Neutrophil (primary cell): ENCODE measurements around the gene PDE7B.

Experiments used
- H3K27ac ChIP-seq: fragments of 200-600 bp; sonication (generic); 2 replicates; pipeline ENCODE4 v1.5.1; 2016; ENCODE audit warnings: mild to moderate bottlenecking, moderate library complexity
- H3K27me3 ChIP-seq: fragments of 200-600 bp; sonication (generic); 2 replicates; pipeline ENCODE4 v1.6.0; 2016; ENCODE audit warnings: mild to moderate bottlenecking
- H3K36me3 ChIP-seq: fragments of 200-600 bp; sonication (generic); 2 replicates; pipeline ENCODE4 v1.5.1; 2017
- H3K4me1 ChIP-seq, 2 experiments: fragments of 200-600 bp in 1 of 2; sonication (generic) in 1 of 2; 1 replicate in 1 of 2; 2 replicates in 1 of 2; pipeline versions ENCODE4 v1.5.1 to v1.6.1; 2013 to 2016; ENCODE audit warnings: low read depth in 1 of 2, low read length in 1 of 2, mild to moderate bottlenecking in 1 of 2, moderate library complexity in 1 of 2; ENCODE audit not compliant: control insufficient read depth in 1 of 2, insufficient read depth in 1 of 2
- H3K4me3 ChIP-seq, 2 experiments: fragments of 200-600 bp in 1 of 2; sonication (generic) in 1 of 2; 1 replicate in 1 of 2; 2 replicates in 1 of 2; pipeline ENCODE4 v1.5.1; 2013 to 2016; ENCODE audit warnings: low read depth in 1 of 2, low read length in 1 of 2, mild to moderate bottlenecking in 1 of 2, moderate library complexity in 1 of 2
- H3K9me3 ChIP-seq: fragments of 200-600 bp; sonication (generic); 2 replicates; pipeline ENCODE4 v1.5.1; 2016
- CTCF ChIP-seq: fragments of 200-600 bp; sonication (generic); IDR thresholded peaks from 2 replicates; pipeline ENCODE4 v1.5.1; 2016; ENCODE audit warnings: antibody characterized with exemption

Gene PDE7B

GRCh38 chr6:135823851-135824250, 27.6 kb upstream of the PDE7B start:
- Histone ChIP-seq H3K4me3 (no peak overlapping the region), H3K27me3 (no peaks in the 10 kb centered on the region), H3K4me1 (no peaks in the 10 kb centered on the region), H3K9me3 (no peaks in the 10 kb centered on the region), H3K27ac (no peak overlapping the region), H3K36me3 (no peaks in the 10 kb centered on the region)
- TF ChIP-seq CTCF: no peak

GRCh38 chr6:135826236-135826804, 25.2 kb upstream of the PDE7B start:
- no peak for TF ChIP-seq CTCF

GRCh38 chr6:135828021-135828420, 23.5 kb upstream of the PDE7B start:
- no peak for TF ChIP-seq CTCF
- Histone ChIP-seq H3K4me3 (no peak overlapping the region), H3K9me3 (no peaks in the 10 kb centered on the region), H3K36me3 (no peaks in the 10 kb centered on the region), H3K27ac (no peak overlapping the region), H3K27me3 (peaks cover 5% of the 10 kb centered on the region), H3K4me1 (no peaks in the 10 kb centered on the region)

More at GRCh38 chr6:135826236-135826804, 25.2 kb upstream of the PDE7B start:
- H3K36me3 ChIP-seq: no peaks in the 10 kb centered on the region
- H3K27me3 ChIP-seq: no peaks in the 10 kb centered on the region
- no peak overlapping the region for H3K27ac ChIP-seq
- no peaks in the 10 kb centered on the region for H3K4me1 ChIP-seq
- no peaks in the 10 kb centered on the region for H3K9me3 ChIP-seq
- H3K4me3 ChIP-seq: no peak overlapping the region

- no peaks in the 10 kb centered on the region for H3K4me1 ChIP-seq
- H3K9me3 ChIP-seq: no peaks in the 10 kb centered on the region
- no peak overlapping the region for H3K27ac ChIP-seq
These were observed 21.0 kb upstream of the PDE7B start for GRCh38 chr6:135830452-135830881.

GRCh38 chr6:135831016-135831415, 20.5 kb upstream of the PDE7B start:
- no peak for TF ChIP-seq CTCF
- Histone ChIP-seq H3K27ac (no peak overlapping the region), H3K9me3 (no peaks in the 10 kb centered on the region), H3K36me3 (no peaks in the 10 kb centered on the region), H3K4me1 (no peaks in the 10 kb centered on the region), H3K27me3 (peaks cover 26% of the 10 kb centered on the region), H3K4me3 (no peak overlapping the region)

More at GRCh38 chr6:135830452-135830881, 21.0 kb upstream of the PDE7B start:
- Histone ChIP-seq H3K4me3 (no peak overlapping the region), H3K27me3 (peaks cover 26% of the 10 kb centered on the region), H3K36me3 (no peaks in the 10 kb centered on the region)
- TF ChIP-seq CTCF: no peak

- TF ChIP-seq CTCF: no peak
- no peaks in the 10 kb centered on the region for H3K4me1 ChIP-seq
- H3K4me3 ChIP-seq: no peak overlapping the region
- H3K9me3 ChIP-seq: no peaks in the 10 kb centered on the region
- H3K27ac ChIP-seq: no peak overlapping the region
- H3K27me3 ChIP-seq: peaks cover 26% of the 10 kb centered on the region
- no peaks in the 10 kb centered on the region for H3K36me3 ChIP-seq
These were observed 19.3 kb upstream of the PDE7B start for GRCh38 chr6:135832166-135832565.
